ENCODE measurements around the gene PTPRO. TPM values are rescaled to one million over a fixed set of nuclear protein-coding genes. Genes with fewer than 3 reads are reported as not detected.

Gene PTPRO
- total RNA-seq, 2 experiments from 2014 or later = 0.47 to 0.63 TPM

- Mint-ChIP-seq H3K27ac (no peak overlapping the region), H3K36me3 (ENCODE audit: low read depth) (no peaks in the 10 kb centered on the region), H3K9me3 (no peaks in the 10 kb centered on the region), H3K4me3 (no peak overlapping the region), H3K27me3 (no peaks in the 10 kb centered on the region), H3K4me1 (ENCODE audit: low read depth) (no peaks in the 10 kb centered on the region)
- no peak for TF ChIP-seq CTCF (IDR thresholded peaks at IDR 0.05)
- ATAC-seq (no peak), DNase-seq (no peak)
- intact Hi-C loops (cut with micrococcal nuclease) = no loop called here
- POLR2A ChIA-PET = no interaction called here
- CTCF ChIA-PET = no interaction called here
These were observed 67.3 kb downstream of the PTPRO start for GRCh38 chr12:15389561-15389960.

- Mint-ChIP-seq H3K27ac (no peak overlapping the region), H3K36me3 (ENCODE audit: low read depth) (no peaks in the 10 kb centered on the region), H3K4me1 (ENCODE audit: low read depth) (no peaks in the 10 kb centered on the region), H3K4me3 (no peak overlapping the region), H3K27me3 (no peaks in the 10 kb centered on the region), H3K9me3 (no peaks in the 10 kb centered on the region)
- POLR2A ChIA-PET = no interaction called here
- no peak for TF ChIP-seq CTCF (IDR thresholded peaks at IDR 0.05)
- intact Hi-C loops (cut with micrococcal nuclease) = no loop called here
- CTCF ChIA-PET = no interaction called here
- DNase-seq = no peak
- ATAC-seq = no peak
These were observed 70.7 kb downstream of the PTPRO start for GRCh38 chr12:15393037-15393436.

GRCh38 chr12:15393995-15394394 lies 71.7 kb downstream of the PTPRO start:
- TF ChIP-seq CTCF (IDR thresholded peaks at IDR 0.05) = no peak
- no peaks in the 10 kb centered on the region for H3K9me3 Mint-ChIP-seq
- ChIA-PET CTCF (no interaction called here), POLR2A (no interaction called here)
- no peaks in the 10 kb centered on the region for H3K27me3 Mint-ChIP-seq
- ATAC-seq (no peak), DNase-seq (no peak)
- H3K4me1 Mint-ChIP-seq (ENCODE audit: low read depth) = no peaks in the 10 kb centered on the region
- H3K27ac Mint-ChIP-seq = no peak overlapping the region
- no peaks in the 10 kb centered on the region for H3K36me3 Mint-ChIP-seq (ENCODE audit: low read depth)
- intact Hi-C loops (cut with micrococcal nuclease) = no loop called here
- H3K4me3 Mint-ChIP-seq = no peak overlapping the region

- no peak for TF ChIP-seq CTCF (IDR thresholded peaks at IDR 0.05)
- intact Hi-C loops (cut with micrococcal nuclease) = no loop called here
- ChIA-PET CTCF (no interaction called here), POLR2A (no interaction called here)
- H3K4me1 Mint-ChIP-seq (ENCODE audit: low read depth) = peaks cover 3% of the 10 kb centered on the region
- H3K9me3 Mint-ChIP-seq = peaks cover 2% of the 10 kb centered on the region
- H3K4me3 Mint-ChIP-seq = no peak overlapping the region
- H3K27ac Mint-ChIP-seq = no peak overlapping the region
- ATAC-seq (peak; percentile 24), DNase-seq (no peak)
- peaks cover 3% of the 10 kb centered on the region for H3K27me3 Mint-ChIP-seq
- no peaks in the 10 kb centered on the region for H3K36me3 Mint-ChIP-seq (ENCODE audit: low read depth)
These were observed 82.2 kb downstream of the PTPRO start for GRCh38 chr12:15404485-15404884.

- ATAC-seq (no peak), DNase-seq (no peak)
- ChIA-PET CTCF (no interaction called here), POLR2A (no interaction called here)
- Mint-ChIP-seq H3K27me3 (no peaks in the 10 kb centered on the region), H3K4me3 (no peak overlapping the region), H3K36me3 (ENCODE audit: low read depth) (no peaks in the 10 kb centered on the region), H3K9me3 (peaks cover 2% of the 10 kb centered on the region), H3K27ac (no peak overlapping the region), H3K4me1 (ENCODE audit: low read depth) (peaks cover 3% of the 10 kb centered on the region)
- intact Hi-C loops (cut with micrococcal nuclease) = no loop called here
- TF ChIP-seq CTCF (IDR thresholded peaks at IDR 0.05) = no peak
These were observed 83.3 kb downstream of the PTPRO start for GRCh38 chr12:15405606-15406005.

Measured in activated CD8-positive, alpha-beta T cell treated with anti-CD3 and anti-CD28 coated beads for 36 hours (primary cell).